OCI-LY3 (cell line): ENCODE results near the gene PRUNE2.

Experiments
- CTCF ChIP-seq: fragments of 200-600, 300-600 bp; sonication (generic); IDR thresholded peaks from 2 replicates; pipeline ENCODE4 v1.5.1; 2014; ENCODE audit warnings: antibody characterized with exemption, low read length, low read depth
- EZH2phosphoT487 ChIP-seq: fragments of 200-600 bp; shearing (Covaris generic); IDR thresholded peaks from 2 replicates; pipeline ENCODE4 v1.6.1; 2018; ENCODE audit warnings: antibody characterized with exemption, mixed run types, low read depth

DNA sequence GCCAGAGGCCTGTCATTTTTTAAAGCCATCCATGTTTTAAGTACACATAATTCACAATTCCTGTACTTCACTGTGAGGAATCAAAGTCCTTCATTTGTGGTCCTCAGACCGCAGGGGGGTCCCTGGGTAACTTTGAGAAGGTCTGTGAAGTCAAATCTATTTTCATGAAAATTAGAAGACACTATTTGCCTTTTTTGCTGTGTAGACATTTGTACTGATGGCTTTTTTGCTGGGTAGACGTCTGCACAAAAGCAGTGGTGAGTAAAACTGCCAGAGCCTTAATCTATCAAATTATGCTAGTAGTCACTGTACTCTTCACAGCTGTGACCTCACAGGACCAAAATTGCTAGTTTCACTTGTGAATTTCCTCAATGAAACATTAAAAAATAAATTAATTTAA is 25.7 kb downstream of the PRUNE2 start:
- no peak for TF ChIP-seq CTCF
- no peak for TF ChIP-seq EZH2phosphoT487
